Testis (tissue), 2 donors: ENCODE results near the gene BAX.
"Not testable (repeated sequence)": the region's sequence is repeated elsewhere in the genome, so short reads cannot be mapped to it uniquely, and the experiment has no call there.

Experiments
- POLR2A ChIP-seq: fragments of 450-650 bp; IDR thresholded peaks from one replicate; pipeline ENCODE4 v1.6.1; 2017; ENCODE audit warnings: antibody characterized with exemption, mild to moderate bottlenecking, moderate library complexity
- TF ChIP-seq, protein P1 (sequence below), 3 experiments: fragments of 450-650 bp in 2 of 3; fragments of 200-600 bp in 1 of 3; sonication (generic) in 1 of 3; IDR thresholded peaks; one replicate each; pipeline ENCODE4 v1.5.1; 2016 to 2019; ENCODE audit warnings: antibody characterized with exemption in 3 of 3, mild to moderate bottlenecking in 2 of 3, moderate library complexity in 1 of 3

DNA sequence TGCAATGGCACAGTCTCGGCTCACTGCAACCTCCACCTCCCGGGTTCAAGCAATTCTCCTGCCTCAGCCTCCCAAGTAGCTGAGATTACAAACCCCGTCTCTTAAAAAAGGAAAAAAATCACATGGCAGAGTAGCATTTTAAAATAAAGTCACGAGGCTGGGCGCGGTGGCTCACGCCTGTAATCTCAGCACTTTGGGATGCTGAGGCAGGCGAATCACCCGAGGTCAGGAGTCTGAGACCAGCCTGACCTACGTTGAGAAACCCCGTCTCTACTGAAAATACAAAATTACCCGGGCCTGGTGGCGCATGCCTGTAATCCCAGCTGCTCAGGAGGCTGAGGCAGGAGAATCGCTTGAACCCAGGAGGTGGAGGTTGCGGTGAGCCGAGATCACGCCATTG lies 27.0 kb upstream of the BAX start:
- TF ChIP-seq POLR2A, result not testable (repeated sequence)
- TF ChIP-seq, protein P1, sequence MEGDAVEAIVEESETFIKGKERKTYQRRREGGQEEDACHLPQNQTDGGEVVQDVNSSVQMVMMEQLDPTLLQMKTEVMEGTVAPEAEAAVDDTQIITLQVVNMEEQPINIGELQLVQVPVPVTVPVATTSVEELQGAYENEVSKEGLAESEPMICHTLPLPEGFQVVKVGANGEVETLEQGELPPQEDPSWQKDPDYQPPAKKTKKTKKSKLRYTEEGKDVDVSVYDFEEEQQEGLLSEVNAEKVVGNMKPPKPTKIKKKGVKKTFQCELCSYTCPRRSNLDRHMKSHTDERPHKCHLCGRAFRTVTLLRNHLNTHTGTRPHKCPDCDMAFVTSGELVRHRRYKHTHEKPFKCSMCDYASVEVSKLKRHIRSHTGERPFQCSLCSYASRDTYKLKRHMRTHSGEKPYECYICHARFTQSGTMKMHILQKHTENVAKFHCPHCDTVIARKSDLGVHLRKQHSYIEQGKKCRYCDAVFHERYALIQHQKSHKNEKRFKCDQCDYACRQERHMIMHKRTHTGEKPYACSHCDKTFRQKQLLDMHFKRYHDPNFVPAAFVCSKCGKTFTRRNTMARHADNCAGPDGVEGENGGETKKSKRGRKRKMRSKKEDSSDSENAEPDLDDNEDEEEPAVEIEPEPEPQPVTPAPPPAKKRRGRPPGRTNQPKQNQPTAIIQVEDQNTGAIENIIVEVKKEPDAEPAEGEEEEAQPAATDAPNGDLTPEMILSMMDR (IDR thresholded peaks at IDR 0.05), result not testable (repeated sequence)
